Adipocyte (in vitro differentiated cells): Measurements from ENCODE around the gene CCNK.

Experiments
- DNase-seq: peaks from one replicate; pipeline ENCODE4 v3.0.0-alpha.2; 2015; ENCODE audit warnings: low read depth
- H3K27me3 ChIP-seq: replicated peaks from 2 replicates; pipeline ENCODE4 v1.7.0; 2013; ENCODE audit warnings: mild to moderate bottlenecking, low read length, moderate library complexity; ENCODE audit not compliant: control insufficient read depth, insufficient read depth
- H3K36me3 ChIP-seq: 2 replicates; pipeline ENCODE4 v1.7.0; 2013; ENCODE audit warnings: low read length, mild to moderate bottlenecking, moderate library complexity; ENCODE audit not compliant: control insufficient read depth, insufficient read depth, severe bottlenecking
- H3K4me1 ChIP-seq: 2 replicates; pipeline ENCODE4 v1.7.0; 2013; ENCODE audit warnings: mild to moderate bottlenecking, low read length, moderate library complexity; ENCODE audit not compliant: control insufficient read depth, insufficient read depth
- H3K4me3 ChIP-seq: 2 replicates; pipeline ENCODE4 v1.7.0; 2013; ENCODE audit warnings: mild to moderate bottlenecking, low read length, moderate library complexity
- H3K9ac ChIP-seq: 2 replicates; pipeline ENCODE4 v1.7.0; 2013; ENCODE audit warnings: mild to moderate bottlenecking, low read length, moderate library complexity
- H3K9me3 ChIP-seq: 2 replicates; pipeline ENCODE4 v1.7.0; 2013; ENCODE audit warnings: mild to moderate bottlenecking, low read length, moderate library complexity; ENCODE audit not compliant: control insufficient read depth

The CCNK gene

DNA sequence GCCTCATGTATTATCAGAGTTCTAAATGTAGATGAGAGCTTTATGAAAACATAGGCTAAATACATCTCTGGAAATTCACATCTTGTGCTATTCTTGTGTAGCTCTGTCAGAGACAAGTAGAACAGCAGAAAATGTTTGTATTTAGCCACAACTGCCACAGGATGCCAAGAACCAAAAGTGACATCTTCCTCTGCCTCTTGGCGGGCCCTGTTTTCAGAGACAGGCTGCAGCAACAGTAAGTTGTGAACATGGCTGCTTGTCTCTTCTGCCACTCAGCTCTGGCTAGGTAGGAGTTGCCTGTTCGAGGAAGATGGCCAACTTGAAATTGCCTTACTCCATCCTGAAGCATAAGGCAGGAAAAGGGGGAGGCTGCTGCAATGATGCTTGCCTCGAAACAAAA is 30.9 kb upstream of the CCNK start:
- no peaks in the 10 kb centered on the region for H3K27me3 ChIP-seq
- peaks cover 4% of the 10 kb centered on the region for H3K4me1 ChIP-seq
- DNase-seq: no peak
- H3K4me3 ChIP-seq: no peak overlapping the region
- peaks cover 63% of the 10 kb centered on the region for H3K36me3 ChIP-seq
- no peaks in the 10 kb centered on the region for H3K9me3 ChIP-seq
- no peak overlapping the region for H3K9ac ChIP-seq

DNA sequence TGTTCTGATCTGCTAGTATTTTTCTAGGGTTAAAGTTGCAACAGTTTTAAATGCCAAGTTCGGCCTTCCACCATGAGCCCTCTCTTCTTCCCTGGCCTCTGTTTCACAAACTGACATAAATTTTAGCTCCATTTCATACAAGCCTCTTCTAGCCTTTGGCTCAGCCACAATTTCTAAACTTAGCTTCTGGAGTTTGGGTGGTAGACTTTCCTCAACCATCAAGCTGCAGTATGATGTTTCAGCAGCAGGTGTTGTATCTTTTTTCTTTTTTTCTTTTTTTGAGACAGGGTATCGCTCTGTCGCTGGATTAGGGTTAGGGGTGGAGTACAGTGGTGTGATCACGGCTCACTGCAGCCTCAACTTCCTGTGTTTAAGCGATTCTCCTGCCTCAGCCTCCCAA is 30.0 kb upstream of the CCNK start:
- no peak overlapping the region for H3K9ac ChIP-seq
- peaks cover 4% of the 10 kb centered on the region for H3K4me1 ChIP-seq
- H3K36me3 ChIP-seq: peaks cover 62% of the 10 kb centered on the region
- H3K4me3 ChIP-seq: no peak overlapping the region
- no peak for DNase-seq
- no peaks in the 10 kb centered on the region for H3K9me3 ChIP-seq
- H3K27me3 ChIP-seq: no peaks in the 10 kb centered on the region

DNA sequence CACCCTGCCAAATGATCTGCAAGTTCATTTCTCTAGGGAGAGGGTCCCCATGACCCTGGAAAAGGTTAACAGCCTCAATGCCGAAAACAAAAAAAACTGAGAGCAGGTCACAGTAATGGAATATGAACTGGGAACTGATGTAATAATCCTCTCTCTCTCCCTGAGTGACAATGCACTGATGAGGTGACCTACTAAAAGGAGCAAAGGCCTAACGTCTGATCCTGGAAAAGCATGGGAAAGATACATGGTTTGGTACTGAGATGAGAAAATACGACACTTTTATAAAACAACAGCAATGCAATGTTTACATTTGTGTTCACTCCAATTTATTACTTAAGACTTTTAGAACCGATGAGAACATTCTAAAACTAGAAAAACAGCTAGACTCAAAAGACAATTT is 28.2 kb upstream of the CCNK start:
- H3K27me3 ChIP-seq: no peaks in the 10 kb centered on the region
- peaks cover 67% of the 10 kb centered on the region for H3K36me3 ChIP-seq
- peaks cover 4% of the 10 kb centered on the region for H3K4me1 ChIP-seq
- H3K9ac ChIP-seq: no peak overlapping the region
- no peak overlapping the region for H3K4me3 ChIP-seq
- H3K9me3 ChIP-seq: no peaks in the 10 kb centered on the region
- DNase-seq: no peak

DNA sequence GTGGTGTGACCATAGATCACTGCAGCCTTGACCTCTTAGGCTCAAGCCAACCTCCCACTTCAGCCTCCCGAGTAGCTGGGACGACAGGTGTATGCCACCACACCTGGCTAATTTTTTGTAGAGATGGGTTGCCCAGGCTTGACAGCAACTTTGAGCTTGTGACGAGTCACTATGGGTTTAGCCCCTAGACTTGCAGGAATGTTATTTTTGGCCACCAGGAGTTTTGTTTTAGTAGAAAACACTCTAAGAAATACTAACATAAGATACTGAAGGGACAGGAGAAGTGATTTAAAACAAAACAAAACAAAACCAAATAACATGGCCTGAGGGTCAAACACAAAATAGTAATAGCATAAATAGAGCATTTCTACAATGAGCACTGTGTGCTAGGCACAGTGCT is 27.0 kb upstream of the CCNK start:
- H3K36me3 ChIP-seq: peaks cover 59% of the 10 kb centered on the region
- no peaks in the 10 kb centered on the region for H3K27me3 ChIP-seq
- H3K4me1 ChIP-seq: peaks cover 4% of the 10 kb centered on the region
- no peak overlapping the region for H3K9ac ChIP-seq
- H3K9me3 ChIP-seq: no peaks in the 10 kb centered on the region
- DNase-seq: peak; percentile 41
- no peak overlapping the region for H3K4me3 ChIP-seq

DNA sequence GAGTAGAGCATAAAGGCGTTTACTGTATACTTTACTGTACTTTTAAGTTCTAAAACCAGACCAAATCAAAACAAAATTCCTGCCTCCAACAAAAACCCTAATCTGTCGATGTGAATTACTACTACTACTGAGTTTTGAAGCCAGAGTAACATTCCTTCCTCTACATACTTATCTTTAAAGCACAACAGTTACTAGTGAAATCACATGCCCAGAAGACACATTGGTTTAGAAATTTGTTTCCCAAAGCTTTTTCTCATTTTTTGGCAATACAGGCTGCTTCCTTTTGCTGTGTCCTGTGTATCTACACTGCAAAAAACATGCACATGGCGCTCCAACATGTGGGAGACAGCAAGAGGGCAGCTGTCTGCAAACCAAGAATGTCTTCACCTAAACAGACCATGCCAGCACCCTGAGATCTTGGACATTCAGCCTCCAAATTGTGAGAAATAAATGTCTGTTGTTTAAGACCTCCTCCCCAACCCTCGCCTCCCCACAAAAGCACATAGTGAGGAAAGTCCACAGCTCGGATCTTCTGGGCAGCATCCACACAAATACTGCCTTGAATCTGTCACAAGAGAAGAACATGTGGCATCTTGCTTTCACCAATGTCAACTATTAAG is 21.6 kb upstream of the CCNK start:
- peaks cover 82% of the 10 kb centered on the region for H3K36me3 ChIP-seq
- H3K9me3 ChIP-seq: no peaks in the 10 kb centered on the region
- no peaks in the 10 kb centered on the region for H3K27me3 ChIP-seq
- peaks cover 2% of the 10 kb centered on the region for H3K4me1 ChIP-seq
- DNase-seq: no peak
- H3K9ac ChIP-seq: no peak overlapping the region
- H3K4me3 ChIP-seq: no peak overlapping the region

DNA sequence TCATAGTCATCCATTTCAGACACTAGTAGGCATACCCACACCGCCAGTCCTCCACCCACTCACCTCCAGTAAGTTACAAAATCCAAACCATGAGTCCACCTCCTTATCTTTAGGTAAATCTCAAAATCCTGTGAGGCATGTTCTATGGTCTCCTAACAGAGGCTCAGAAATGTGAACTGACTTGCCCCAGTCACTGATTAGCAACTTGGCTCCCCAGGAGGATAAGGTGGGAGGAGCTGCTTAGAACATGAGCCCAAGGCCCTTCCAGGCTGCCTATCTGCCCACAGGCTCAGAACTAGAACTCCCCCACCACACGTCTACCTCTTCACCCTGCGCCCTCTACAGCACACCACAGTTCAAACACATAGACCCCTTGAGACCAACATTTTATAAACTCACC is 20.4 kb upstream of the CCNK start:
- Histone ChIP-seq H3K36me3 (peaks cover 83% of the 10 kb centered on the region), H3K27me3 (no peaks in the 10 kb centered on the region), H3K9ac (no peak overlapping the region), H3K4me1 (no peaks in the 10 kb centered on the region), H3K9me3 (no peaks in the 10 kb centered on the region), H3K4me3 (no peak overlapping the region)
- no peak for DNase-seq

DNA sequence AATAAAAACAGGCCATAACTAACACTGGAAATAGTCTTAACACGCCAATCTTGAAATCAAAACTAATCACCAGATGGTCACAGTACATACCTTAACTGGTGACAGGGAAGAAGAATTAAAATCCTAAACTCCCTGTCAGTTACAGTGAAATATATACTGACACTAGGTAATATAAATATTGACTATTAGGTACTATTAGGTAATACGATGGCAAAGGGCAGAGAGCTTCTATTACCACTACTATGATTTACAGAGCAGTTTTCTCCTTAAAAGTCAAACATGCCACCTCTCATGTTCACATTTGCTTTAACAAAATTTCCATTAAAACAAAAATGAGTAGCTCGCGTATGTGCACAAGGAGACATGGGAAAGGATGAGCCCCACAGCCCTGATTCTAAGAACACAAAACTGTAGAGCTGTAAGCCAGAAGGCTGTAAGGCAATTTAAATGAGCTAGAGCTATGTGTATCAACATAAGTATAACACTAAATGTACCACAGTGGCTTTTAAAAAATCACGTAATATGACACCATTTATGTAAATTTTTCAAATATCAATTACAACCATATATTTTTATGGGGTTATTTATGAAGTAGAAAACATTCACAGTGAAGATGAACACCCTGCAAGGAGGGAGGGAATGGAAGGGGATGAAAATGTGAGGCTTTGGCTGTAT is 19.7 kb upstream of the CCNK start:
- Histone ChIP-seq H3K36me3 (peaks cover 78% of the 10 kb centered on the region), H3K4me3 (no peak overlapping the region), H3K27me3 (no peaks in the 10 kb centered on the region), H3K9ac (no peak overlapping the region), H3K4me1 (no peaks in the 10 kb centered on the region), H3K9me3 (no peaks in the 10 kb centered on the region)
- no peak for DNase-seq

DNA sequence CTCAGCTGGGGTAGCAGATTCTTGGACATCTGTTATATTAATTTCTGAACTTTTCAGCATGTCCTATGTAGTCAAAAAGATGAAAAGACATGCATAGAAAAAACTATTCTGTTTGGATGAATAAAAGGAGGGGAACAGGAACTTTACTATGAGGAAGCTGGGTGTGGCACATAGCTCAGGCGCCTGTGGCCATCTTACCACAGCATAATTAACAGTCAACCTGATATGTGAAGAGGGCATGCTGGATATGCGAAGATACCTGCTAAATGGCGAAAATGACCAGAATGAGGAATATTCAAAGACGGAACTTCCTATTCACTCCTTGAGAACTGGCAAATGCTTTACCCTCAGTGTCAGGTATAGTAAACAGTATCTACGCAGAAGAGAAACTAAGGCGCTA is 19.0 kb upstream of the CCNK start:
- H3K36me3 ChIP-seq: peaks cover 72% of the 10 kb centered on the region
- DNase-seq: no peak
- no peak overlapping the region for H3K4me3 ChIP-seq
- H3K9me3 ChIP-seq: no peaks in the 10 kb centered on the region
- no peak overlapping the region for H3K9ac ChIP-seq
- H3K4me1 ChIP-seq: no peaks in the 10 kb centered on the region
- no peaks in the 10 kb centered on the region for H3K27me3 ChIP-seq

DNA sequence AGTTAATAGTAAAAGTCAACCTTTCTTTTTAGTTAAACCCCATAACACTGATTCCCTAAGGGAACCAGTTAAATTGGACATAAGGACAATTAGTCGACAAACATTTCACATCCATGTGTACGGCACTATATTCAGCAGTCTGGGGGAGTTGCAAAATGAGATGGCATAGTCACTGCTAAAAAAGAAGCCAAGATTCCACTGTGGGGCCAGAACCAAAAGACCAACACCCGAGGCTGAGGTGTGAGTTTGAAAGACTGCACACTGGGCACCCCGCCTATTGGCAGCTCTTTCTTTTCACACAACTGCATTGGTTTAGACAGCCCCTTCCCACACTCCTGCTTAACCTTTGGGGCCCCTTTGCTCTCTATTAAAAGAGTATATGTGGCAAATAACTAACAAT is 17.2 kb upstream of the CCNK start:
- Histone ChIP-seq H3K4me1 (no peaks in the 10 kb centered on the region), H3K9ac (no peak overlapping the region), H3K27me3 (no peaks in the 10 kb centered on the region), H3K36me3 (peaks cover 60% of the 10 kb centered on the region), H3K9me3 (no peaks in the 10 kb centered on the region), H3K4me3 (no peak overlapping the region)
- DNase-seq: no peak

DNA sequence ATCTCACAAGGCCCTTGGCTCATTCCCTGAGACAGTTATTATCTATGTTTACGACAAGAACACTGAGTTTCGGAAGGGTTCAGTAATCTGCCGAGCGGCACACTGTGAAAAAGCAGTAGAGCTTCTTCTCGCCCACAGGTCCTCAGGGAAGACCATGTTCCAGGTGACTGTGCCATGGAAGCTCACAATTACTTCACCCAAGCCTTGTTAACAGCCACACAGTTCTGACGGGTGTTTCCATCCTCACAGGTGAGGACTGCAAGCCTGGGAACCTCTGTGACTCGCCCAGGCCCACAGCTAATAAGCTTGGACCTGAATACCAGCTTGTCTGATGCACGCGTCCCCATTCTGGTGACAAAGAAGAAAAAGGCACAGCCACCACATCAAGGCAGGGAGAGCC is 15.9 kb upstream of the CCNK start:
- Histone ChIP-seq H3K4me1 (no peaks in the 10 kb centered on the region), H3K9me3 (no peaks in the 10 kb centered on the region)

DNA sequence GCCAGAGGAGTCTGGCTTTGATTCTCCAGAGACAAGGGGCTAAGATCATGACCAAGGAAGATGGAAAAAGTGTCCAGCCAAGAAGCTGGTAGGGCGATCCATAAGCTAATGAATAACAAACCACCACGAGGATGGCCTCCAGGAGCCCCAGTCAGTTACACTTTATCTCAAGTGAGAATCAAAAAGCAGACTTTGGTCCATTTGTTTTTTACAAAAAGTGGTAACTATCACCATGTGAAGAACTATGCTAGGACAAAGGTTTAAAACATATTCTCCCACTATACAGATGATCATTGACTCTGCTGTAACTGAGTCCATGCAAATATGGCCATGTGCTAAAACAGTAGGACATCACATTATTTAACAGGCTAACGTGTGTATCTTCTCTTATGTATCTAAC is 14.5 kb upstream of the CCNK start:
- H3K9me3 ChIP-seq: no peaks in the 10 kb centered on the region

More for the DNA sequence above, 15.9 kb upstream of the CCNK start:
- Histone ChIP-seq H3K36me3 (peaks cover 50% of the 10 kb centered on the region), H3K9ac (no peak overlapping the region), H3K27me3 (no peaks in the 10 kb centered on the region), H3K4me3 (no peak overlapping the region)
- DNase-seq: no peak

More for the DNA sequence above, 14.5 kb upstream of the CCNK start:
- Histone ChIP-seq H3K36me3 (peaks cover 36% of the 10 kb centered on the region), H3K27me3 (no peaks in the 10 kb centered on the region), H3K9ac (no peak overlapping the region), H3K4me1 (no peaks in the 10 kb centered on the region), H3K4me3 (no peak overlapping the region)
- DNase-seq: no peak
